Loucy (cell line): ENCODE data around the gene AP5Z1.

ENCODE experiments used
- H2AFZ ChIP-seq: fragments of 200-600 bp; sonication (generic); 2 replicates; pipeline ENCODE4 v1.6.0; 2016; ENCODE audit warnings: antibody characterized with exemption, mild to moderate bottlenecking, low read length, moderate library complexity
- H3F3A ChIP-seq: fragments of 200-600 bp; 2 replicates; pipeline ENCODE4 v1.6.0; 2016; ENCODE audit warnings: antibody characterized with exemption, low read depth, mild to moderate bottlenecking
- H3K27me3 ChIP-seq: fragments of 200-600 bp; sonication (generic); 2 replicates; pipeline ENCODE4 v1.6.1; 2014; ENCODE audit warnings: low read length, mild to moderate bottlenecking; ENCODE audit not compliant: insufficient read depth, poor library complexity, severe bottlenecking
- H3K36me3 ChIP-seq: fragments of 200-600 bp; sonication (generic); 2 replicates; pipeline ENCODE4 v1.6.1; 2016; ENCODE audit warnings: low read length; ENCODE audit not compliant: insufficient read depth
- H3K4me1 ChIP-seq: fragments of 200-600 bp; sonication (generic); 2 replicates; pipeline ENCODE4 v1.5.1; 2014; ENCODE audit warnings: low read length, mild to moderate bottlenecking; ENCODE audit not compliant: insufficient read depth, poor library complexity, severe bottlenecking
- H3K4me2 ChIP-seq: fragments of 200-600 bp; sonication (generic); 2 replicates; pipeline ENCODE4 v1.6.0; 2014; ENCODE audit warnings: antibody characterized with exemption, low read length, low read depth, mild to moderate bottlenecking; ENCODE audit not compliant: poor library complexity, severe bottlenecking
- H3K4me3 ChIP-seq: fragments of 200-600 bp; sonication (generic); 2 replicates; pipeline ENCODE4 v1.5.1; 2014; ENCODE audit warnings: low read length, mild to moderate bottlenecking, mixed read lengths; ENCODE audit not compliant: poor library complexity, severe bottlenecking
- H3K79me2 ChIP-seq: fragments of 200-600 bp; sonication (generic); 2 replicates; pipeline ENCODE4 v1.6.1; 2014; ENCODE audit warnings: low read length; ENCODE audit not compliant: insufficient read depth
- H3K9ac ChIP-seq: fragments of 200-600 bp; sonication (generic); 2 replicates; pipeline ENCODE4 v1.6.0; 2014; ENCODE audit warnings: mild to moderate bottlenecking, low read depth, low read length, moderate library complexity; ENCODE audit not compliant: poor library complexity, severe bottlenecking
- H3K9me2 ChIP-seq: fragments of 200-600 bp; sonication (generic); replicated peaks from 2 replicates; pipeline ENCODE4 v1.6.1; 2016; ENCODE audit warnings: low read depth, low read length, mixed read lengths
- H3K9me3 ChIP-seq: fragments of 200-600 bp; sonication (generic); 2 replicates; pipeline ENCODE4 v1.6.1; 2014; ENCODE audit warnings: mild to moderate bottlenecking, antibody characterized with exemption, low read length, low read depth; ENCODE audit not compliant: insufficient read depth
- H4K20me1 ChIP-seq: fragments of 200-600 bp; sonication (generic); 2 replicates; pipeline ENCODE4 v1.6.0; 2014; ENCODE audit warnings: antibody characterized with exemption, low read length, mild to moderate bottlenecking; ENCODE audit not compliant: insufficient read depth, poor library complexity, severe bottlenecking
- CTCF ChIP-seq: fragments of 200-600 bp; sonication (generic); conservative IDR thresholded peaks from 2 replicates; pipeline ENCODE4 v1.5.1; 2014; ENCODE audit warnings: mild to moderate bottlenecking, antibody characterized with exemption, low read length
- EZH2phosphoT487 ChIP-seq: fragments of 200-600 bp; IDR thresholded peaks from 2 replicates; pipeline ENCODE4 v1.6.1; 2018; ENCODE audit warnings: antibody characterized with exemption, mild to moderate bottlenecking, moderate library complexity, borderline replicate concordance

AP5Z1 gene

DNA sequence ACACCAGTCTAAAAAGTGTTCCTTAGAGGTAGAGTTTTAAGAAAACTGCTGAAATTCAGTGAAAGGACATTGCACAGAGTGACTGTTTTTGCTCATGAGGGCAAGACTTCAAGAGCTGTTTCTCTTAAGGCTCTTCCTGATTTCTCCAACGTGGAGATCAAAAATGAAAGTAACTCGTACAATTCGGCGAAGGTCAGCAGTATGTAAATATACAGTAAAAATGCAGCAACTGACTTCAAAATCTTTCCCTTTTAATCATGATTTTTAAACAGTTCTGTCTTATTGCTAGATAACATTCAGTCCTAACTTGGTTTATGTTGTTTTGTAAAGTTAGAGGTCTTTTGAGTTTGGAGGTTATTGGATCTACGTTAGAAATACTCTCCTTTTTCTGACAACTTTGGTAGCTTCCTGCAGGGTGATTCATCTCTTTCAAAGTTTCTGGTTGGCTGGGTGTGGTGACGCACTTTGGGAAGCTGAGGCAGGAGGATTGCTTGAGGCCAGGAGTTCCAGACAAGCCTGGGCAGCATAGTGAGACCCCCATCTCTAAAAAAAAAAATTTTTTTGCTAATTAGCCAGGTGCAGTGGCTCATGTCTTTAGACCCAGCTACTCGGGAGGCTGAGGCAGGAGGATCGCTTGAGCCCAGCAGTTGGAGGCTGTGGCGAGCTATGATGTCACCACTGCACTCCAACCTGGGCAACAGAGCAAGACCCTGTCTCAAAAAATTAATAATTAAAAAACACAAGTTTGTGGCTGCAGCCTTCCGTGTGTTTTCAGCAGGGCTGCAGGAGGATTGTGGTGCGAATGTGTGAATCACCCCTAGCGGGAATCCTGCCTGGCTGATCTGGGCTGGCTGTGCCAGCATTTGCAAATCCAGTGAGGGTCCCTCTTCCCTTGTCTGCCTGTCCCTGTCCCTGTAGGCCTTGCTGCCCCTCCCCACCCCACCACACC lies 29.2 kb upstream of the AP5Z1 start:
- Histone ChIP-seq H3K4me1 (no peaks in the 10 kb centered on the region), H3K9me2 (no peaks in the 10 kb centered on the region), H3F3A (no peaks in the 10 kb centered on the region), H3K27me3 (no peaks in the 10 kb centered on the region), H3K9ac (no peak overlapping the region), H2AFZ (no peak overlapping the region), H3K36me3 (peaks cover 43% of the 10 kb centered on the region; the same call in 1 of the 2 replicates), H3K9me3 (no peaks in the 10 kb centered on the region), H3K4me2 (no peak overlapping the region), H4K20me1 (no peaks in the 10 kb centered on the region), H3K79me2 (peaks cover 4% of the 10 kb centered on the region; the same call in 1 of the 2 replicates), H3K4me3 (no peak overlapping the region)
- no peak for TF ChIP-seq CTCF
- TF ChIP-seq EZH2phosphoT487 = no peak

- H2AFZ ChIP-seq = no peak overlapping the region
- no peaks in the 10 kb centered on the region for H4K20me1 ChIP-seq
- no peak overlapping the region for H3K4me2 ChIP-seq
- H3K9ac ChIP-seq = no peak overlapping the region
- H3F3A ChIP-seq = no peaks in the 10 kb centered on the region
- TF ChIP-seq EZH2phosphoT487 (no peak), CTCF (no peak)
- H3K4me1 ChIP-seq = no peaks in the 10 kb centered on the region
- H3K4me3 ChIP-seq = no peak overlapping the region
- no peaks in the 10 kb centered on the region for H3K9me2 ChIP-seq
- H3K9me3 ChIP-seq = no peaks in the 10 kb centered on the region
- no peaks in the 10 kb centered on the region for H3K27me3 ChIP-seq
- peaks cover 4% of the 10 kb centered on the region; the same call in 1 of the 2 replicates for H3K79me2 ChIP-seq
- H3K36me3 ChIP-seq = peaks cover 35% of the 10 kb centered on the region; the same call in 1 of the 2 replicates
Observed at GRCh38 chr7:4747013-4747412, 28.4 kb upstream of the AP5Z1 start.

DNA sequence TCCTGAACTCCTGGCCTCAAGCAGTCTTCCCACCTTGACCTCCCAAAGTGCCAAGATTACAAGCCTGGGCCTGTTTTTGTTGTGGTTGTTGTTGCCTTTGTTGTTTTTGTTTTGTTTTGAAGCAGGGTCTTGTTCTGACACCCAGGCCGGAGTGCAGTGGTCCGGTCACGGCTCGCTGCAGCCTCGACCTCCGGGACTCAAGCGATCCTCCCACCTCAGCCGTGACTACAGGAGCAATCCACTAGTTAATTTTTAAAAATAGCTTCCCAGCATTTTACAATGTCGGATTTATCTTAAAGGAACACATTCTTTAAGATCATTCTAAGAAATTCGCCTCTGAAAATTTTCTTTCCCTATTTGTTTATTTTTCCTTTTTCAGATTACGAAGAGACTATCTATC lies 27.7 kb upstream of the AP5Z1 start:
- no peaks in the 10 kb centered on the region for H3K27me3 ChIP-seq
- H3K4me2 ChIP-seq = no peak overlapping the region
- no peaks in the 10 kb centered on the region for H3K4me1 ChIP-seq
- no peak overlapping the region for H3K9ac ChIP-seq
- H3K4me3 ChIP-seq = no peak overlapping the region
- H3K36me3 ChIP-seq = peaks cover 28% of the 10 kb centered on the region; the same call in 1 of the 2 replicates
- TF ChIP-seq CTCF (no peak), EZH2phosphoT487 (no peak)
- no peaks in the 10 kb centered on the region for H3K9me3 ChIP-seq
- no peaks in the 10 kb centered on the region for H3F3A ChIP-seq
- no peak overlapping the region for H2AFZ ChIP-seq
- no peaks in the 10 kb centered on the region for H4K20me1 ChIP-seq
- no peaks in the 10 kb centered on the region for H3K9me2 ChIP-seq
- H3K79me2 ChIP-seq = peaks cover 4% of the 10 kb centered on the region; the same call in 1 of the 2 replicates
